Measurements from ENCODE around the gene GFRAL.
"Not testable (repeated sequence)": the region's sequence is repeated elsewhere in the genome, so short reads cannot be mapped to it uniquely, and the experiment has no call there.

GFRAL gene

GRCh38 chr6:55327169-55327568, at the start of gene GFRAL:
TSS of gene GFRAL (plus strand) at chr6:55327469. CDS start at chr6:55327555, 86 bp downstream.
- no peak for DNase-seq (ENCODE audit: low read depth)

GRCh38 chr6:55277646-55278045, 49.6 kb upstream of the GFRAL start:
- DNase-seq (ENCODE audit: low read depth), result no peak

- no peak for DNase-seq (ENCODE audit: low read depth)
Observed at GRCh38 chr6:55281215-55281614, 46.1 kb upstream of the GFRAL start.

GRCh38 chr6:55282115-55282514, 45.2 kb upstream of the GFRAL start:
- DNase-seq (ENCODE audit: low read depth), result no peak

GRCh38 chr6:55286824-55287223, 40.4 kb upstream of the GFRAL start:
- DNase-seq (ENCODE audit: low read depth), result no peak

GRCh38 chr6:55290736-55291135, 36.5 kb upstream of the GFRAL start:
- DNase-seq (ENCODE audit: low read depth), result no peak

GRCh38 chr6:55293116-55293515, 34.2 kb upstream of the GFRAL start:
- DNase-seq (ENCODE audit: low read depth), result no peak

- not testable (repeated sequence) for DNase-seq (ENCODE audit: low read depth)
Observed at GRCh38 chr6:55297214-55297613, 30.1 kb upstream of the GFRAL start.

GRCh38 chr6:55299286-55299985, 27.8 kb upstream of the GFRAL start:
- no peak for DNase-seq (ENCODE audit: low read depth)

GRCh38 chr6:55304747-55305146, 22.5 kb upstream of the GFRAL start:
- no peak for DNase-seq (ENCODE audit: low read depth)

GRCh38 chr6:55319961-55320695, 7.1 kb upstream of the GFRAL start:
- DNase-seq (ENCODE audit: low read depth), result no peak

GRCh38 chr6:55320696-55321086, 6.6 kb upstream of the GFRAL start:
- no peak for DNase-seq (ENCODE audit: low read depth)

GRCh38 chr6:55377150-55377549, 49.9 kb downstream of the GFRAL start:
- DNase-seq (ENCODE audit: low read depth), result no peak

GRCh38 chr6:55379471-55379870, 52.2 kb downstream of the GFRAL start:
- no peak for DNase-seq (ENCODE audit: low read depth)

GRCh38 chr6:55379895-55380294, 52.6 kb downstream of the GFRAL start:
- DNase-seq (ENCODE audit: low read depth), result no peak

- DNase-seq (ENCODE audit: low read depth), result no peak
Observed at GRCh38 chr6:55388211-55388610, 60.9 kb downstream of the GFRAL start.

GRCh38 chr6:55395871-55396270, 68.6 kb downstream of the GFRAL start:
- DNase-seq (ENCODE audit: low read depth), result no peak

- no peak for DNase-seq (ENCODE audit: low read depth)
Observed at GRCh38 chr6:55397986-55398385, 70.7 kb downstream of the GFRAL start.

GRCh38 chr6:55399351-55399750, 72.1 kb downstream of the GFRAL start:
- DNase-seq (ENCODE audit: low read depth), result no peak

- no peak for DNase-seq (ENCODE audit: low read depth)
Observed at GRCh38 chr6:55405474-55406235, 78.4 kb downstream of the GFRAL start.

- DNase-seq (ENCODE audit: low read depth), result no peak
Observed at GRCh38 chr6:55410674-55411073, 83.4 kb downstream of the GFRAL start.

- no peak for DNase-seq (ENCODE audit: low read depth)
Observed at GRCh38 chr6:55423933-55424332, 96.7 kb downstream of the GFRAL start.
